ENCODE results near the gene TOPBP1.
"Not testable (repeated sequence)": the region's sequence is repeated elsewhere in the genome, so short reads cannot be mapped to it uniquely, and the experiment has no call there.

The TOPBP1 gene

GRCh38 chr3:133568294-133569014, 93.3 kb downstream of the TOPBP1 start:
- no peak for DNase-seq

GRCh38 chr3:133563816-133564215, 97.9 kb downstream of the TOPBP1 start:
- no peak for DNase-seq

GRCh38 chr3:133563186-133563591, 98.6 kb downstream of the TOPBP1 start:
- DNase-seq = no peak

GRCh38 chr3:133562376-133562775, 99.4 kb downstream of the TOPBP1 start:
- no peak for DNase-seq

GRCh38 chr3:133561679-133562078, 100.1 kb downstream of the TOPBP1 start:
- DNase-seq = no peak

- DNase-seq = not testable (repeated sequence)
These were observed 110.2 kb downstream of the TOPBP1 start for GRCh38 chr3:133551589-133551988.

Measured in stimulated activated CD4-positive, alpha-beta T cell treated with anti-CD3 and anti-CD28 coated beads, Interleukin-4, amount 100 ng/mL, for 1 hour (primary cell).